ENCODE results near the gene TOPBP1.

DNA sequence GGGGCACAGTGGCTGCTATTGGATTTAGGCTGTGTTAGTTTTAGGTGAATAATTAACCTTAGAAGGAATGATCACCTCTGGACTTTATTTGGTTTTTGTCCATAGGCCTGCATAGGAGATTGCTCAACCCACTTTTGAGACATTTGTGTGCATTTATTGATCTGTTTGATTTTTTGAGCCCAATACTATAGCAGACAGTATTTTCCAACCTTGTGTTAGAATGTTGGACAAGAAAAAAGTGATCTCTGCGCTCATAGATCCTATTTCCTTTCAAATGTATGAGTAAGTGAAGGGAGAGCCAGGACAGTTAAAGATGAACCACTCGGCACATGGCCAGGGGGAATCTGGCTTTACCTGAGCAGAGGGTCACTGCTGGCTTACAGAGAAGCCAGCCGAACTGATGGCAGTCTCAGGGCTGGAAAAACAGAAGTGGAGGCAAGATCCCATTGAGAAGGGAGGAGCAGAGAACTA is 8.8 kb upstream of the TOPBP1 start:
- TF ChIP-seq POLR2A (IDR thresholded peaks at IDR 0.05) (no peak), CTCF (IDR thresholded peaks at IDR 0.05) (no peak)
